CD4-positive, alpha-beta T cell treated with Interleukin-12 subunit alpha and Interleukin-12 subunit beta, for 1 hour (primary cell): ENCODE results near the gene HSD11B2.

Experiments
- DNase-seq: peaks from one replicate; pipeline ENCODE4 v3.0.0-alpha.2; 2020

Gene HSD11B2

DNA sequence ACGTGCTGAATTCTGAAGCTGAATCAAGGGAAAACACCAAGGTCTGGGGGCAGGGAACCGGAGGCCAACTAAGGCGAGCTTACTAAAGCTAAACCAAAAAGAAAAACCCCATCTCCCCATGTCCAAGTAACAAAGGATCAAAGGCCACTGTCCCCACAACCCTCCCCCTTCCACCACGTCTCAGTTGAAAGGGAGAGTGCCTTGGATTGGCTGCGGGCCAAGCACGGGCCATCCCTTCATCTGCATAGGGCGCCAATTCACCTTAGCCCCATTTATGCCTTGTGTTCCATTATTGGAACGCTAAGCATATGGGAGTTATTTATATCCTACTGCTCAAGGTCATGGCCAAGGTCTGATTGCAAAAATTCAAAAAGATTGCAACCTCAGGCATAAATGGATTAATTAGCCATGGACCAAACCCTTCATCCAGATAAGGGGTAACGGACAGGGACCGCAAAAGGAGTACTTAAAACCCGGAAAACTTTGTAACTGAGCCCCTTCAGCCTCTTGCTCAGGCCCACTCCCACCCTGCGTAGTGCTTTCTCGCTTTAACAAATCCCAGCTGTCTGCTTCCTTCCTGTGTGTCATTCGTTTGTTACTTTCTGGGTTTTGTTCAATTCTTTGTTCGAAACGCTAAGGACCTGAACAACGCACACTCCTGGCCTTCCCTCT, 50.8 kb downstream of the HSD11B2 start:
- peak; percentile 50 for DNase-seq

DNA sequence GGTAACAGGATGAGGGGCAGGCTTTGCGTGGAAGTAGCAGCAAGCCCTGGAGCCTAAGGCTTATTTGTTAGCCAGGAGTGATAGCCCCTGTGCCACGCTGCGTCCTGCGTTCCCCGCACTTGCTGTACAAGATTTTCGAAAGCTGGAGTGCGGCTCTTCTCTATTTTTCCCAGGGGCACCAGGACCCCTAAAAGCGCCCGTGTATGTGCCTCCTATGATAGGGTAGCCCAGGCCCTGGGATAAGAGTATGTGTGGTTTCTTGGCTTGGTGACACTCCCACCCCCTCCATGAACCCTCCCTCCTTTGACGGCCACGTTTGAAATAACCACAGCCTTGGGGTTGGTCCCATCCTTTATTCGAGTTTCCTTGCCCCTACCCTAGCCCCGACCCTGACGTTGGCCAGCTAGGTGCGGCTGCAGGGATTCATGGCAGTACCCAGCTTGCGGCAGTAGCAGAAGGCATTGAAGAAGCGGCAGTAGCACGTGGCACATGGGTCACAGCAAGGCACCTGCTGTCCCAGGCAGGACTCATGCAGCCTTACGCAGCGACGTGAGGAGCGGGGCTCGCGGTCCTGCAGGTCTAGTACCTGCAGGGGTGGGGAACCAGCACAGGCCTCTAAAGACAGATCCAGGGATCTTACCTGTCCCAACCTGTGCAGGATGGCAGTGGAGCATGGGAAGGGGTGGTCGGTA, 51.5 kb downstream of the HSD11B2 start:
- no peak for DNase-seq

DNA sequence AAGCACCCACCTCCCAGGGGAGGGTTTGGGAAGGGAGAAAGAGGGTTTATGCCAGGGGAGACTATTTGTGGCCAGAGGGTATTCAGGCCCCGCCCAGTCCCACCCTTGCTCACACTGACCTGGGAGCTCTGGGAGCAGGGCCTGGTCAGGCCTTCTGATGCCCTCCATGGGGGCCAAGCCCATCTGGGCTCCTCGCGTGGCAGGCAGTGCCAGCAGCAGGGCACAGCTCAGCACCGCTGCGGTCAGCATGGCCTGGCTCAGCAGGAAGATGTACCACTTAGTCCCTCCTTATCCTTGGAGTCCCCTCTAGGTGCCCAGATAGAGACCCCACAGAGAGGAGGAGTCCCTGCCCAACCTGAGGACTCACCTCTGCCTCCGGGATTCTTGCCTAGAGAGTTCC, 52.2 kb downstream of the HSD11B2 start, which contains the start of gene AGRP:
Gene AGRP (minus strand): TSS at position 398 of the 400 bp plus-strand sequence. CDS start 149 bp downstream, at position 249.
- no peak for DNase-seq

DNA sequence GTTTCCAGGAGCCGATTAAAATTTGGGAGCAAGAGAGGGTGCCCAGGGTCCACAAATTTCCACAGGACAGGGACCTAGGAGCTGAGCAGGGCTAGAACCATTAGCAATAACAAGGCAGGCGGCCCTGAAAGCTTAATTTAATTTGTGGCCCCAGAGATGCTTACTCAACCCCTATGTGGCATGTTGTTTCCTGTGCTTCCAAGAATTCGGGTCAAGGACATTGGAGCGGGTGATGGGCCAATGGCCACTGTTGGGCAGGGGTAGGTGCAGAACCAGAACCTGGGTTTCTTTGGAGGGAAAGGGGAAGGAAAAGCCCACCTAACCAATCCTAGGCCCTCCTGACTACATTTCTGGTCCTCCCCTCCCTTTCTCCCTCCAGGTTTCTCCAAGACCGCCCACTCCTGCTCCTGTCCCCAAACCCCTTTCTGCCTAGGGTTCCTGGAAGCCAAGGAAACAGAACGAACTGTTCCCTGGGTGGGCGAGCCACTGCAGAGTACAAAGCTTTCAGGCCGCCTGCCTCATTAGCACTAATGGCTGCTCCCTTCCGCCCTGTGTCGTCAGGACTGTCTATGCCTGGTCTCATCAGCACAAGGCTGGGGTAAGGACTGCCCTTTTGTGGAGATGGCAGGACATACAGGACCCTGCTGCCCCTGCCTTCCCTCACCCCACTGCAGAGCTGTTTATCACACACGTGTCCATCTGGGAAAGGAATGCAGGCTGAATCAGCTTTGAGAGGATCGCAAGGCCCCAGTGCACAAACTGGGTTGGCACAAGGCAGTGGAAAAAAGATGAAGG, 53.0 kb downstream of the HSD11B2 start:
- DNase-seq, result no peak

DNA sequence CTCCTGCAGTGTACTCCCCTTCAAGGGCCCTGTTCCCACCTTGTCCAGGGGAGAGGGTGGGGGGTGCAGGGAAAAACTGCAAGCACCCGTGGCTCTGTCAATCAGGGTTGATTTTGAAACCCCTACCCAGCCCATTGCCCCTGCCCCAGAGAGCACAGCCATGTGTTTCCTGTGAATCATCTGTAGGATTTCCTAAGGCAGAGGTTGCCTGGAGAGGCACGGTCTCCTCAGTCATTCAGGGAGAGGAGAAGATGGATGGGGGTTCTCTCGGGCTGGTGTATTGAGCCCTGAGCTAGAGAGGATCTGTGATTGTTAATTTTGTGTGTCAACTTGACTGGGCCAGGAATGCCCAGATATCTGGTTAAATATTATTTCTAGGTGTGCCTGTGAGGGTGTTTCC, 55.9 kb downstream of the HSD11B2 start:
- no peak for DNase-seq
